Activated CD4-positive, alpha-beta T cell treated with anti-CD3 and anti-CD28 coated beads for 24 hours (primary cell): Measurements from ENCODE around the gene COL5A1.

Source experiments
- DNase-seq, 2 donors: peaks; one replicate each; pipeline ENCODE4 v3.0.0-alpha.2; 2020; ENCODE audit warnings: low read depth in 2 of 2

The COL5A1 gene

GRCh38 chr9:134891713-134892112 is 250.1 kb downstream of the COL5A1 start:
- no peak for DNase-seq

DNA sequence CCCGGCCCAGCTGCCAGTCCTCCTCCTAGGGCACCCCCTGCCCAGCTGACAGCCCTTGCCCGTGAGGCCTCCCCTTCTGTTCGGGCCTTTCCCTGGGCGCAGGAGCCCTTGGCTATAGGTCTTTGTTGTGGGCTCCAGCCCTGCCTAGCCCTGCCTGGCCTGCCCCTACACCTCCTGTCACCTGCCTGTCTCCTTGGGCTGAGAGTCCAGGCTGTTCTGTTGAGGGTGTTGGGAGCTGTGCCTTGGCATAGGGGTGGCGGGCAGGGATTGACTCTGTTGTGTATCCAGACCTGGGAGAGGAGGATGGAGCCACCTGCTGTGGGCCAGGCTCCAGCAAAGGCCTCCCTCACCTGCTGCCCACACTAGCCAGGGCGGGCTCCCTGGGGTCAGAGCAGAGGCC is 250.6 kb downstream of the COL5A1 start:
- no peak for DNase-seq

DNA sequence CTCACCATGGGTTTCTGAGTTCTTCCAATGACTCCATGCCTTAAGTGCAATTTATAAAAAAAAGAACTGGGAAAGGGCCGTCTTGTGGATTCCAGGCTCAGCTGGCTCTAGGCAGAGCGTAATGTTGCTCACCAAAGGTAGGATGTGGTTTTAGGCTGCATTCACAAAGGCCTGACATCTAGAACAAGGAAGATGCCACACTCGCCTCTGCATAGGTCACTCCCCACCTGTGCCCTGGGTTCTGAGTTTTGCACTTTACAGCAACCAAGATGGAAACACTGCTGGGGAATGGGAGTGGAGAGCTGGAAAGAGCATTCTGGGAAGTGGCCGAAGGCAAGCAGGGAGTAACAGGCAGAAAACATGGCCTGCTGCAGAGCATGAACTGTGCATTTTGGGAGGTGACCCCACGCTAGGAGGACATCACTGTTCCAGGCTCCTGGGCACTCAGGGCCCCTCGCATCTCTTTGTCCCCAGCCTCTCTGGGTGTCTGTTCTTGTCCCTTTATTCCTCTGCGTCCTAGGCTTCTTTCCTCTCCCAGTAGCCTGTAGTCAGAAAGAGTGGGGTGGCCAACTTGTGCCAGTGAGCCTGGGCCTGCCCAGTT is 251.3 kb downstream of the COL5A1 start:
- DNase-seq = no peak
